Middle frontal gyrus (tissue), 1 donor: Measurements from ENCODE around the gene TEX10.
"Not testable (repeated sequence)": the region's sequence is repeated elsewhere in the genome, so short reads cannot be mapped to it uniquely, and the experiment has no call there.

Source experiments
- DNase-seq: peaks from one replicate; pipeline ENCODE4 v3.0.0-alpha.2; 2015; ENCODE audit warnings: low spot score; ENCODE audit errors: extremely low spot score

The TEX10 gene

GRCh38 chr9:100350188-100350587, 2.6 kb downstream of the TEX10 start:
- no peak for DNase-seq

- DNase-seq = no peak
These were observed 5.9 kb downstream of the TEX10 start for GRCh38 chr9:100346836-100347235.

- no peak for DNase-seq
These were observed 10.9 kb downstream of the TEX10 start for GRCh38 chr9:100341889-100342288.

GRCh38 chr9:100340224-100340623, 12.5 kb downstream of the TEX10 start:
- DNase-seq = no peak

GRCh38 chr9:100338736-100339135, 14.0 kb downstream of the TEX10 start:
- DNase-seq = not testable (repeated sequence)

- DNase-seq = no peak
These were observed 28.0 kb downstream of the TEX10 start for GRCh38 chr9:100324594-100325200.

- DNase-seq = peak; percentile 56
These were observed 29.7 kb downstream of the TEX10 start for GRCh38 chr9:100322954-100323536.

GRCh38 chr9:100317706-100318105, 35.0 kb downstream of the TEX10 start:
- no peak for DNase-seq

GRCh38 chr9:100315561-100315960, 37.2 kb downstream of the TEX10 start:
- no peak for DNase-seq

GRCh38 chr9:100309992-100310391, 42.8 kb downstream of the TEX10 start:
- no peak for DNase-seq

GRCh38 chr9:100308965-100309564, 43.7 kb downstream of the TEX10 start:
- DNase-seq = no peak

GRCh38 chr9:100307080-100307479, 45.7 kb downstream of the TEX10 start:
- no peak for DNase-seq

- DNase-seq = no peak
These were observed 46.5 kb downstream of the TEX10 start for GRCh38 chr9:100306283-100306682.

GRCh38 chr9:100303747-100304146, 49.0 kb downstream of the TEX10 start:
- DNase-seq = no peak

GRCh38 chr9:100298378-100298777, 54.4 kb downstream of the TEX10 start:
- no peak for DNase-seq

- no peak for DNase-seq
These were observed 56.3 kb downstream of the TEX10 start for GRCh38 chr9:100296407-100296806.

- DNase-seq = no peak
These were observed 57.5 kb downstream of the TEX10 start for GRCh38 chr9:100295240-100295639.

GRCh38 chr9:100294806-100295205, 57.9 kb downstream of the TEX10 start:
- no peak for DNase-seq

GRCh38 chr9:100294341-100294740, 58.4 kb downstream of the TEX10 start:
- DNase-seq = no peak

- DNase-seq = no peak
These were observed 60.3 kb downstream of the TEX10 start for GRCh38 chr9:100292414-100292813.

- no peak for DNase-seq
These were observed 62.0 kb downstream of the TEX10 start for GRCh38 chr9:100290714-100291113.

GRCh38 chr9:100287186-100287585, 65.6 kb downstream of the TEX10 start:
- DNase-seq = no peak

GRCh38 chr9:100286257-100286656, 66.5 kb downstream of the TEX10 start:
- no peak for DNase-seq
